ENCODE data around the gene CITED2.
A peak's percentile ranks its signal among the peaks of the same experiment; 100 is the strongest.
"Not testable (repeated sequence)": the region's sequence is repeated elsewhere in the genome, so short reads cannot be mapped to it uniquely, and the experiment has no call there.

Gene CITED2

GRCh38 chr6:139374357-139375225 lies at the start of gene CITED2:
TSS of gene CITED2 (minus strand) at chr6:139374648. CDS start at chr6:139373944, 704 bp downstream.
- DNase-seq = peak; percentile 96

DNA sequence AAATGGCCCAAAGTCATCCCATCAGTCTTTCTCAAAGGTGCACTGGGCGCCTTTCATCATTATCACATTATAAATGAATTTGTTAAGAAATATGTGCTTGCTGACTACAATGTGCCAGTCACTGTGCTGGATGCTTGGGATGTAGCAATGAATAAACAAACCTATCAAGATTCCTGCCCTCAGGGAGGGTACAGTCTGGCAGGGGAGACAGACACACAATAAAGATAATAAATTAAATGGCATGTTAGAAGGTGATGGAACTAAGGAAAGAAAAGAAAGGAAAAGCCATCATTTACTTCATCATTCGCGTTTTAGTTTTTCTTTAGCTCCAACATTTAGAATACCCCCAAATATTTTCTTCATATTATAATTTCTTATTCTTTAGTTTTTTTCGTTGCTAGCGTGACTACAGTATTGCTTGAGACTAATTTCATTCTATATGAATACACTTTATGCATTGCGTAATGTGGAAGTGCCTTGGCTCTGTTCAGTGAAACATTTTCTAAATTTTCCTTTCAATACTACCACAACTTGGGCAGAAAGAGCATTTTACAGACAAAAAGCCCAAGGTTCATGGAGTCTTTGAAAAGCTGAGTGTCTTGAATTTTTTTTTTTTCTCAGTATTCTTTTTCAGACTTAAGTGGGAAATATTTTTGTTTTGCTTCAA lies 48.7 kb upstream of the CITED2 start:
- DNase-seq = no peak

GRCh38 chr6:139422105-139423036 lies 47.9 kb upstream of the CITED2 start:
- no peak for DNase-seq

GRCh38 chr6:139418481-139419132 lies 44.2 kb upstream of the CITED2 start:
- no peak for DNase-seq

GRCh38 chr6:139416146-139416545 lies 41.7 kb upstream of the CITED2 start:
- no peak for DNase-seq

DNA sequence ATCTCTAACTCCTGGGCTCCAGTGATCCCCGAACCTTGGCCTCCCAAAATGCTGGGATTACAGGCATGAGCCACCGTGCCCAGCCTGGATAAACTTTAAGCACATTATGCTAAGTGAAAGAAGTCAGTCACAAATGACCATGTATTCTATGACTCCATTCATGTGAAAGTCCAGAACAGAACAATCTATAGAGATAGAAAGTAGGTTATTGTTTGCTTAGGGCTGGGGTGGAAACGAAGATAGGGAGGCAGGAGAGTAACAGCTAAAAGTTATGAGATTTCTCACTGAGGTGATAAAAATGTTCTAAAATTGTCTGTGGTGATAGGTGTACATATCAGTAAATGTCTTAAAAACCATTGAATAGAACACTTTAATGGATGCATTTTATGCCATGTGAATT lies 40.9 kb upstream of the CITED2 start:
- DNase-seq = no peak

DNA sequence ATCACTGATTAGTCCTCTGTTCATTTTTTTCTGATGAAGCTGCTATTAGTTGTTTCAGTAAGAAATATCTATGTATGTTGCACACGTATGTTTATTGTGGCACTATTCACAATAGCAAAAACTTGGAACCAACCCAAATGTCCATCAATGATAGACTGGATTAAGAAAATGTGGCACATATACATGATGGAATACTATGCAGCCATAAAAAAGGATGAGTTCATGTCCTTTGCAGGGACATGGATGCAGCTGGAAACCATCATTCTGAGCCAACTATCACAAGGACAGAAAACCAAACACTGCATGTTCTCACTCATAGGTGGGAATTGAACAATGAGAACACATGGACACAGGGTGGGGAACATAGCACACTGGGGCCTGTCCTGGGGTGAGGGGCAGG lies 37.7 kb upstream of the CITED2 start:
- not testable (repeated sequence) for DNase-seq

- DNase-seq = peak; percentile 63
Observed at GRCh38 chr6:139409026-139409425, 34.6 kb upstream of the CITED2 start.

- no peak for DNase-seq
Observed at GRCh38 chr6:139407718-139408222, 33.3 kb upstream of the CITED2 start.

DNA sequence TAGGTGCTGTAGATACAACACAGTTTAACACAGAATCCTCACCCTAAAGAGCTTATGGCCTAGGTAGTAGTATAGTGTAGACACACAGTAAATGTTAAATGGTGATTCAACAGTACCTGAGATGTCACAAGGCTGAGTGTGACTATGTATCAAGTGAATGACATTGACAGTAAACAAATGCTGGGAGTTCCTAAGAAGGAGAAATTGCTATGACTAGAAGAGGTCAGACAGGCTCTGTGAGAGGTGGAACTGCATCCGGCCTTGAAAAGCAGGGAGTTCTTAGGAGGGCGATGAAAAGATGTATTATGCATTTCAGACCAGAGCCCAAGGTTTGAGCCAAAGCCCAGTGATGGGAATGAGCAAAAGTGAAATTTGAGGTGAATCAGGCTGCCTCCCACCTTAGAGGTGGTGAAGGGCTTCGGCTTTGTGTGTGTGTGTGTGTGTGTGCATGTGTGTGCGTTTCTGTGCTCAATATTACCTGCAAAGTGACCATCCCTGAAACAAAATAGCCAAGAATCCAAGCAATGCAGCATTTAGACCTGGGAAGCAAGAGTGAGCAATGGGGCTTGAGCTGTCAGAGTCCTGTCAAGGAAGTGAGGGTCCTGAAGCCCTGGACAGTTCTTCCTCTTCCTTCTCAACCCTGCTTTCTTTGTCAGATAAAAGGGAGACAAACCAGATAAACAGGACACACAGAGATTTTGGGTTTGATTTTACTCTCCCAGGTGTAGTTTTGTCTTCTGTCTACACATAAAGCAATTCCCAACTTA lies 32.3 kb upstream of the CITED2 start:
- DNase-seq = peak; percentile 76

GRCh38 chr6:139402876-139403386 lies 28.5 kb upstream of the CITED2 start:
- DNase-seq = peak; percentile 63

DNA sequence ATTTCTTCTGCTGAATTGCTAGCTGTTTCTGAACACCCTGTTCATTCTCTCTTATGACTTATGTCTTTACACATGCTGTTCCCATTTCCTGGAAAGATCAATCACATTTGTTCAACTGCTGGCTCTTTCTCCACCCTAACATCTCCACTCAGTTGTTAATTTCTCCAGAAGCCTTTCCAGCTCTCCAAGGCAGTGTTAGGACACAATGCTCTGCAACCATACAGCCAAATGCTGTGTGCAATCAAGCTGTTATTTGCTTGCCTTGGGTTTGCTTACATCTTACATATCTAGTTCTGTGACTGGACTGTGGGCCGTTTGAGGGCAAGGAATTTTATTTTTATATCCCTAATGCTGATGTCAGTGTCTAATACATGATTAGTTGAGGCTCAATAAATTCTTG lies 24.2 kb upstream of the CITED2 start:
- DNase-seq = no peak

- no peak for DNase-seq
Observed at GRCh38 chr6:139395891-139396301, 21.4 kb upstream of the CITED2 start.

DNA sequence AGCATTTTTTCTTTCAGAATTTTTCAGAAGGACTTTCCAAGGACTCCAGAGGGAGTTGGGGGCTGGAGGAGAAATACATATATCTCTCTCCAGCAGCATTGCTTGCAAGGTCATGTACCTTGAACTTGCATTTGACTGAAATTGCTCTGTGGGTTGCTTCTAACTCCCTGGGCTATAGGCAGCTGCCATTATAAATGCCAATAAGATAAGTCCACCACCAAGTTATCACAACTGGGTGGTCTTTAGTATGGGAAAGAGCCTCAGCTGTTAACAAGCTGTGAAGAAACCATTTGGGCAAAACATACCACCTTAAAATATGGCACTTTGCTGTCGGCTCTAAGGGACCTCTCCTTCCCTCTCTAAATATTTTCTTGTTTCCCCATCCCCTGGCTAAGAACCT lies 20.9 kb upstream of the CITED2 start:
- DNase-seq = no peak

GRCh38 chr6:139394027-139394649 lies 19.7 kb upstream of the CITED2 start:
- no peak for DNase-seq

DNA sequence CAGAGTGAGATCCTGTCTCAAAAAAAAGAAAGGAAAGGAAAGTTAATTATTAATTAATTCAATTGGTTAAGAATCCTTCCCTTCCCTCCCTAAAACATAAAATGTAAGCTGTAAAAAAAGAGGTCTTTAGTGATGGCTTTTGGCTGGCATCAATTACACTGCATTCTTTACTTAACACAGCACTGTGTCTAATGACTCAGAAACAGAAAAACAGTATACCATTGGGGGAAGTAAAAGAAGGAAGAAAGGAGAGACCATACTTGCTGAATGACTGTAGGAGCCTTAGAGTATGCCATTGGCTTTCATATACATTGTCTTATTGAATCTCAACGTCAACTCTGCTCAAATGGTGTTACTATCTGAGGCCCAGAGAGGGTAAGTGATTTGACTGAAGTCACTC lies 18.3 kb upstream of the CITED2 start:
- DNase-seq = no peak

GRCh38 chr6:139391709-139392108 lies 17.3 kb upstream of the CITED2 start:
- DNase-seq = no peak

DNA sequence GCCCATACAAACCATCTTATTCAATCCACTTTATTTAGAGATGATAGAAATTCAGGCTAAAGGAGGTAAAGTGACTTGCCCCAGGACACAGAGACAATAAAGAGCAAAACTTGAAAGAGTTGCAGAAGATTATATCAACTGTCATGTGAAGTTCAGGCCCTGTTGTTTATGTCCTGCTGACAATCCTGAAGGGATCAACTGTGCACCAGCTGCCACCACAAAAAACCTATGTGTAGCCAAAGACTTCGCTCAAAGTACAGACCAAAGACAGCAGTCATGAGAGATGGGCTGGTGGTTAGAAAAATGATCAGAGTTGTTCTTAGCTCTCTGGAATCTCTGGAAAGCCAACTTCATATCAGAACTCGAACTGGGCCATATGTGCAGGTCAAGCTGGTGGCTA lies 16.0 kb upstream of the CITED2 start:
- DNase-seq = no peak

GRCh38 chr6:139388384-139388783 lies 13.9 kb upstream of the CITED2 start:
- DNase-seq = no peak

GRCh38 chr6:139386404-139386803 lies 12.0 kb upstream of the CITED2 start:
- peak; percentile 54 for DNase-seq
